Left kidney (tissue), 2 donors: ENCODE measurements around the gene IQCH. TPM values are rescaled to one million over a fixed set of nuclear protein-coding genes. Genes with fewer than 3 reads are reported as not detected.

Source experiments
- DNase-seq: peaks from one replicate; pipeline ENCODE4 v3.0.0-alpha.2; 2013
- polyA plus RNA-seq: library from polyadenylated mRNA; unstranded; fragments of 120-200 nt; gene quantifications from one replicate; pipeline ENCODE4 v1.2.1, GENCODE V29; 2013; ENCODE audit not compliant: insufficient read length

IQCH gene
- polyA plus RNA-seq, 1 donor = 10.0 TPM

GRCh38 chr15:67537771-67538170 is 283.2 kb downstream of the IQCH start:
- no peak for DNase-seq

GRCh38 chr15:67542420-67543347 is 288.1 kb downstream of the IQCH start, which contains the start of gene MAP2K5:
MAP2K5 (plus strand) TSS chr15:67542703; CDS start chr15:67543336, 633 bp downstream.
- DNase-seq = peak; percentile 78

- DNase-seq = peak; percentile 27
Observed at GRCh38 chr15:67543348-67543718, 288.7 kb downstream of the IQCH start.

GRCh38 chr15:67544475-67544874 is 289.9 kb downstream of the IQCH start:
- DNase-seq = no peak

GRCh38 chr15:67545864-67546263 is 291.3 kb downstream of the IQCH start:
- DNase-seq = no peak

GRCh38 chr15:67547064-67547463 is 292.5 kb downstream of the IQCH start:
- DNase-seq = no peak

- DNase-seq = no peak
Observed at GRCh38 chr15:67547836-67548235, 293.2 kb downstream of the IQCH start.

- no peak for DNase-seq
Observed at GRCh38 chr15:67548236-67548852, 293.8 kb downstream of the IQCH start.

- no peak for DNase-seq
Observed at GRCh38 chr15:67548862-67549651, 294.5 kb downstream of the IQCH start.

- no peak for DNase-seq
Observed at GRCh38 chr15:67549736-67550135, 295.1 kb downstream of the IQCH start.

GRCh38 chr15:67550522-67550921 is 295.9 kb downstream of the IQCH start:
- no peak for DNase-seq

GRCh38 chr15:67551207-67551743 is 296.7 kb downstream of the IQCH start:
- no peak for DNase-seq

Other genes starting within 250 kb of the IQCH start
- 50.8 TPM for gene SMAD3, start 189.2 kb upstream of the IQCH start, polyA plus RNA-seq
- 62.0 TPM for gene AAGAB, start 125 bp upstream of the IQCH start, polyA plus RNA-seq